OCI-LY7 (cell line): ENCODE results near the gene LSAMP. TPM values are rescaled to one million over a fixed set of nuclear protein-coding genes. Genes with fewer than 3 reads are reported as not detected.

ENCODE experiments used
- BruUV-seq: library from RNA; stranded (reverse); fragments of 400-500 nt; replicated peaks from 2 replicates; lab custom pipeline; 2021; lab: Mats Ljungman, UMichigan
- CTCF ChIA-PET: fragments of 300-600 bp; sonication (Branson Sonifier 250); formaldehyde crosslinking; loops from one replicate; lab custom pipeline; 2022; ENCODE audit warnings: antibody characterized with exemption; ENCODE audit not compliant: unreplicated experiment; lab: Charles Lee
- POLR2A ChIA-PET: fragments of 300-600 bp; sonication (Branson Sonifier 250); formaldehyde crosslinking; loops from one replicate; lab custom pipeline; 2022; ENCODE audit warnings: antibody characterized with exemption; lab: Charles Lee
- DNase-seq: peaks from one replicate; pipeline ENCODE4 v3.0.0-alpha.2; 2015; ENCODE audit warnings: low spot score
- H2AFZ ChIP-seq: fragments of 200-600 bp; sonication (generic), shearing (Covaris generic); 2 replicates; pipeline ENCODE4 v1.6.1; 2014; ENCODE audit warnings: mild to moderate bottlenecking, antibody characterized with exemption, low read length, moderate library complexity
- H3K27ac ChIP-seq: fragments of 200-600 bp; sonication (generic); 2 replicates; pipeline ENCODE4 v1.5.1; 2014; ENCODE audit warnings: mixed run types, low read depth, mild to moderate bottlenecking, moderate library complexity, low read length, inconsistent platforms; ENCODE audit not compliant: poor library complexity, severe bottlenecking
- H3K36me3 ChIP-seq: fragments of 200-600 bp; sonication (generic); 2 replicates; pipeline ENCODE4 v1.6.1; 2014; ENCODE audit warnings: mild to moderate bottlenecking, antibody characterized with exemption, low read length, moderate library complexity, mixed read lengths; ENCODE audit not compliant: insufficient read depth
- H3K4me1 ChIP-seq: fragments of 200-600 bp; sonication (generic); 2 replicates; pipeline ENCODE4 v1.5.1; 2014; ENCODE audit warnings: mild to moderate bottlenecking, low read length; ENCODE audit not compliant: insufficient read depth, poor library complexity, severe bottlenecking
- H3K4me2 ChIP-seq: fragments of 200-600 bp; sonication (generic); 2 replicates; pipeline ENCODE4 v1.6.1; 2014; ENCODE audit warnings: mild to moderate bottlenecking, low read length
- H3K4me3 ChIP-seq: fragments of 200-600 bp; sonication (generic); 2 replicates; pipeline ENCODE4 v1.5.1; 2014; ENCODE audit warnings: mild to moderate bottlenecking, low read depth, low read length; ENCODE audit not compliant: poor library complexity, severe bottlenecking
- H3K79me2 ChIP-seq: fragments of 200-600 bp; sonication (generic); 2 replicates; pipeline ENCODE4 v1.6.1; 2016; ENCODE audit warnings: low read depth, mild to moderate bottlenecking, low read length, moderate library complexity, mixed read lengths; ENCODE audit not compliant: insufficient read depth
- H3K9me2 ChIP-seq: fragments of 200-600 bp; sonication (generic); 2 replicates; pipeline ENCODE4 v1.6.1; 2016; ENCODE audit warnings: mild to moderate bottlenecking, low read length, mixed read lengths; ENCODE audit not compliant: insufficient read depth
- H3K9me3 ChIP-seq: fragments of 200-600 bp; sonication (generic); 2 replicates; pipeline ENCODE4 v1.6.1; 2014; ENCODE audit warnings: mild to moderate bottlenecking, mixed run types, low read length, mixed read lengths
- H4K20me1 ChIP-seq: fragments of 200-600 bp; sonication (generic); 2 replicates; pipeline ENCODE4 v1.6.1; 2014; ENCODE audit warnings: mild to moderate bottlenecking, antibody characterized with exemption, low read length, moderate library complexity, mixed read lengths; ENCODE audit not compliant: insufficient read depth
- CTCF ChIP-seq: fragments of 200-600 bp; sonication (generic); conservative IDR thresholded peaks from 2 replicates; pipeline ENCODE4 v1.5.1; 2014; ENCODE audit warnings: mild to moderate bottlenecking, antibody characterized with exemption, low read length, moderate library complexity, mixed read lengths
- EZH2phosphoT487 ChIP-seq: fragments of 200-600 bp; sonication (generic); IDR thresholded peaks from 2 replicates; pipeline ENCODE4 v1.6.1; 2018; ENCODE audit warnings: low read depth, borderline replicate concordance, mild to moderate bottlenecking, mixed run types, antibody characterized with exemption, low read length, moderate library complexity, mixed read lengths
- intact Hi-C: fragments of 100-400 bp; cut with micrococcal nuclease; formaldehyde crosslinking; loops from one replicate; pipeline ENCODE4 v1.10.0; 2022; ENCODE audit not compliant: unreplicated experiment
- total RNA-seq, 2 experiments: library from RNA; depleted of rRNA in 1 of 2; stranded (reverse); fragments of >200 nt in 1 of 2; shearing (Covaris generic) in 1 of 2; gene quantifications; 2 replicates each; pipeline ENCODE4 v1.2.3, GENCODE V29; 2014 to 2022

LSAMP gene
- total RNA-seq, 2 experiments from 2014 or later, result 1.4 TPM; not detected in 1

GRCh38 chr3:116473602-116474001 lies 28.3 kb upstream of the LSAMP start:
- Histone ChIP-seq H4K20me1 (no peaks in the 10 kb centered on the region), H3K4me1 (no peaks in the 10 kb centered on the region), H3K36me3 (no peaks in the 10 kb centered on the region), H3K4me2 (no peak overlapping the region), H2AFZ (no peak overlapping the region), H3K9me3 (no peaks in the 10 kb centered on the region), H3K9me2 (no peaks in the 10 kb centered on the region), H3K27ac (no peak overlapping the region), H3K4me3 (no peak overlapping the region), H3K79me2 (no peaks in the 10 kb centered on the region)
- no peak for TF ChIP-seq CTCF
- no peak for TF ChIP-seq EZH2phosphoT487
- intact Hi-C loops, result no loop called here
- no peak for DNase-seq
- CTCF ChIA-PET, result no interaction called here
- POLR2A ChIA-PET, result no interaction called here
- BruUV-seq, result no TSS peak

- H3K9me3 ChIP-seq, result no peaks in the 10 kb centered on the region
- no peak for DNase-seq
- no peaks in the 10 kb centered on the region for H3K36me3 ChIP-seq
- H3K4me3 ChIP-seq, result no peak overlapping the region
- H3K27ac ChIP-seq, result no peak overlapping the region
- H3K4me1 ChIP-seq, result no peaks in the 10 kb centered on the region
- no peak overlapping the region for H3K4me2 ChIP-seq
- no peak overlapping the region for H2AFZ ChIP-seq
- H3K9me2 ChIP-seq, result no peaks in the 10 kb centered on the region
- ChIA-PET CTCF (no interaction called here), POLR2A (interaction anchor here (0.7 kb wide), 3 partner anchors 22 to 804 kb away, joined by 3 to 5 read pairs (median 5); no protein-coding TSS in a partner anchor)
- TF ChIP-seq EZH2phosphoT487, result no peak
- TF ChIP-seq CTCF, result no peak
- H4K20me1 ChIP-seq, result no peaks in the 10 kb centered on the region
- no peaks in the 10 kb centered on the region for H3K79me2 ChIP-seq
- BruUV-seq, result no TSS peak
- intact Hi-C loops, result no loop called here
Measured at GRCh38 chr3:116470605-116471197, 25.4 kb upstream of the LSAMP start.

- no peak for TF ChIP-seq EZH2phosphoT487
- no peak for TF ChIP-seq CTCF
- Histone ChIP-seq H3K79me2 (no peaks in the 10 kb centered on the region), H3K27ac (no peak overlapping the region), H4K20me1 (no peaks in the 10 kb centered on the region), H3K4me2 (no peak overlapping the region), H3K4me1 (no peaks in the 10 kb centered on the region), H3K36me3 (no peaks in the 10 kb centered on the region), H3K4me3 (no peak overlapping the region), H3K9me3 (no peaks in the 10 kb centered on the region), H3K9me2 (no peaks in the 10 kb centered on the region), H2AFZ (no peak overlapping the region)
- intact Hi-C loops, result no loop called here
- POLR2A ChIA-PET, result no interaction called here
- no TSS peak for BruUV-seq
- CTCF ChIA-PET, result no interaction called here
- no peak for DNase-seq
Measured at GRCh38 chr3:116469546-116469945, 24.3 kb upstream of the LSAMP start.
